Upper lobe of right lung (tissue), 1 donor: ENCODE data around the gene AHR. TPM values are rescaled to one million over a fixed set of nuclear protein-coding genes. Genes with fewer than 3 reads are reported as not detected.

Experiments used
- ATAC-seq: fragments of 200-7000 bp; cut with Tn5 transposase; one replicate; pipeline ENCODE4 v1.9.1; 2020; ENCODE audit warnings: mild to moderate bottlenecking, moderate library complexity
- DNase-seq: peaks from one replicate; pipeline ENCODE4 v3.0.0-alpha.2; 2020
- H3K27ac ChIP-seq: fragments of 200-600 bp; one replicate; pipeline ENCODE4 v1.8.0; 2022
- H3K27me3 ChIP-seq: fragments of 200-600 bp; one replicate; pipeline ENCODE4 v1.8.0; 2022; ENCODE audit warnings: mild to moderate bottlenecking
- H3K36me3 ChIP-seq: fragments of 200-600 bp; one replicate; pipeline ENCODE4 v1.8.0; 2022
- H3K4me1 ChIP-seq: fragments of 200-600 bp; one replicate; pipeline ENCODE4 v1.8.0; 2022
- H3K4me3 ChIP-seq: fragments of 200-600 bp; one replicate; pipeline ENCODE4 v1.8.0; 2022; ENCODE audit warnings: mild to moderate bottlenecking
- H3K9me3 ChIP-seq: fragments of 200-600 bp; one replicate; pipeline ENCODE4 v1.8.0; 2022
- intact Hi-C: fragments of 100-400 bp; cut with DNase I; formaldehyde crosslinking; loops from one replicate; pipeline ENCODE4 v1.11.0; 2022
- total RNA-seq: library from RNA; stranded (reverse); fragmentation: NEBNext Ultra II Directional; extraction: Animal tissue kit (Norgen Biotek cat#: 25700); gene quantifications from one replicate; pipeline ENCODE4 v1.2.1, GENCODE V29; 2021
- TF ChIP-seq, protein P1 (sequence below): fragments of 200-600 bp; IDR thresholded peaks from one replicate; pipeline ENCODE4 v1.8.0; 2022; ENCODE audit warnings: antibody characterized with exemption
- donor health status: DM: no; HTN: yes; CAD: no; lungs with severe emphysema.

Gene AHR
- total RNA-seq, 1 donor from 2014 or later: 118 TPM

DNA sequence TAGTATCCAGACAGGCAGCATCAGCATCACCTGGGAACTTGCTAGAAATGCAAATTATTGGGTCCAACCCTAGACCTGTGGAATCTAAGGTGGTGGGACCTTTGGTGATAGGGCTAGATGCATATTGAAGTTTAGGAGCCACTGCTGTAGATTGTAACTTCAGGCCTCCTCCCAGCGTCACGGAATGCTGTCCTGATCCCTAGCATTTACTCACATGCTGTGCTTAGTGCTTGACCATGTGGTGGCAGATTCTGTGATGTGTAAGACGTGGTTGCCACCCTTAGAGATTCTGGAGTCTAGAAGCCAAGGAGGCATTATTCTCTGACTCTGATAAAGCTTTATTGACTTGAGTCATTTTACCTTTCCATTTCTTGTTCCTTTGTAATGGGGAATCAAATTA lies 13.5 kb downstream of the AHR start:
- no peaks in the 10 kb centered on the region for H3K27me3 ChIP-seq
- no peaks in the 10 kb centered on the region for H3K9me3 ChIP-seq
- no peak overlapping the region for H3K4me3 ChIP-seq
- TF ChIP-seq, protein P1, sequence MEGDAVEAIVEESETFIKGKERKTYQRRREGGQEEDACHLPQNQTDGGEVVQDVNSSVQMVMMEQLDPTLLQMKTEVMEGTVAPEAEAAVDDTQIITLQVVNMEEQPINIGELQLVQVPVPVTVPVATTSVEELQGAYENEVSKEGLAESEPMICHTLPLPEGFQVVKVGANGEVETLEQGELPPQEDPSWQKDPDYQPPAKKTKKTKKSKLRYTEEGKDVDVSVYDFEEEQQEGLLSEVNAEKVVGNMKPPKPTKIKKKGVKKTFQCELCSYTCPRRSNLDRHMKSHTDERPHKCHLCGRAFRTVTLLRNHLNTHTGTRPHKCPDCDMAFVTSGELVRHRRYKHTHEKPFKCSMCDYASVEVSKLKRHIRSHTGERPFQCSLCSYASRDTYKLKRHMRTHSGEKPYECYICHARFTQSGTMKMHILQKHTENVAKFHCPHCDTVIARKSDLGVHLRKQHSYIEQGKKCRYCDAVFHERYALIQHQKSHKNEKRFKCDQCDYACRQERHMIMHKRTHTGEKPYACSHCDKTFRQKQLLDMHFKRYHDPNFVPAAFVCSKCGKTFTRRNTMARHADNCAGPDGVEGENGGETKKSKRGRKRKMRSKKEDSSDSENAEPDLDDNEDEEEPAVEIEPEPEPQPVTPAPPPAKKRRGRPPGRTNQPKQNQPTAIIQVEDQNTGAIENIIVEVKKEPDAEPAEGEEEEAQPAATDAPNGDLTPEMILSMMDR: no peak
- DNase-seq: no peak
- peaks cover 36% of the 10 kb centered on the region for H3K4me1 ChIP-seq
- no peak for ATAC-seq
- no peak overlapping the region for H3K27ac ChIP-seq
- peaks cover 29% of the 10 kb centered on the region for H3K36me3 ChIP-seq
- intact Hi-C loops: no loop called here

DNA sequence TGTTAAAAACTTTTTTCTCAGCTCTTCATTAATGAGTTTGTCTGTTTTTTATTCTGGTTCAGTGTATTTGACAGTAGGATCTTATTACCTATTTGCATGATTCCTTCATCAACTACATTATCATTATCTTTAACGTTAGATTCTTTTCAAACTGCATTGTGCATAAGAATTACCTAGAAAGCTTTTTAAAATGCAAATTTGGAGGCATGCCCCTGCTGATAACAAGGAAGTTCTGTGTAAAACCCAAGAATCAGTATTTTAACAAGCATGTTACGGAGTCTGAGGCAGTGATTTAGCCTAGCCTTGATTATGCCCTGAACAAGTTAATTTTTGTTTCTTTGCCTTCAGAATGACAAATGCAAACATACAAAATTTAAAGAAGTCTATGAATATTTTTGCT lies 14.2 kb downstream of the AHR start:
- intact Hi-C loops: no loop called here
- TF ChIP-seq, protein P1: no peak
- Histone ChIP-seq H3K36me3 (peaks cover 29% of the 10 kb centered on the region), H3K9me3 (no peaks in the 10 kb centered on the region), H3K4me3 (no peak overlapping the region), H3K4me1 (peaks cover 29% of the 10 kb centered on the region), H3K27ac (no peak overlapping the region), H3K27me3 (no peaks in the 10 kb centered on the region)
- no peak for ATAC-seq
- no peak for DNase-seq

DNA sequence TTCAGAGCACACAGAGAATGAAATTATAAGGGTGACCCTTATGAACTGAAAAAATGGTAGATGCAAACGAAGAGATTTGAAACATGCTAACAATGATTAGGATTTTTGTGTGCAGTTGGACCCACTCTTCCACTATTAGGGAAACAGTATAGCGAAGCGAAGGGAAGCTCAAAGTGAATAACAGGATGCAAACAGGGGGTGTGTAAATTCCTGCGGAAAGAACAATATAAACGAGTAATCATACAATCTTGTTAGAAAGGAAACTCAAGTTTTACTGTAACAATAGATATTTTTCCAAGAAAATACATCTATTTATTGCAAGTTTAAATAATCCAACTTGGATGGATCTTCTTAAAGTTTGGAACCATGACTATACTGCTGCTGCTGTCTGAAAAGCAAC lies 14.7 kb downstream of the AHR start:
- intact Hi-C loops: no loop called here
- TF ChIP-seq, protein P1: no peak
- DNase-seq (no peak), ATAC-seq (no peak)
- Histone ChIP-seq H3K27me3 (no peaks in the 10 kb centered on the region), H3K36me3 (peaks cover 29% of the 10 kb centered on the region), H3K4me3 (no peak overlapping the region), H3K27ac (no peak overlapping the region), H3K4me1 (peaks cover 23% of the 10 kb centered on the region), H3K9me3 (no peaks in the 10 kb centered on the region)

DNA sequence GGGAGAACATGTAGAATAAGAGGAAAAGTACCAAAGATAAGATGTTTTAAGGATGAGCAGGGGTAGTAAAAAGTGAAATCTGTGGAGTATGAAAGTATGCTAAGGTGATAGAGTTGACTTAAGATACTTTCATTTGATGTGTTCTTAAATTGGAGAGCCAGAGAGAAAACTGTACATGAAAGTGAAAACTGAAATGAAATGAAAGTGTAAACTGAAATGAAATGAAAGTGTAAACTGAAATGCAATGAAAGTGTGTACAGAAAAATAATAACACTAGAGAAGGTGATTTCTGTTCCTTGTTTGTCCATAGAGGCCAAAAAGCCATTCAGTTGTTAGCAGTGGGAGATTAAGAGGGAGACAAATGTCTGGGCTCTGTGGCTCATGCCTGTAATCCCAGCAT lies 17.5 kb downstream of the AHR start:
- Histone ChIP-seq H3K36me3 (peaks cover 16% of the 10 kb centered on the region), H3K4me3 (no peak overlapping the region), H3K27me3 (no peaks in the 10 kb centered on the region), H3K27ac (no peak overlapping the region), H3K4me1 (peaks cover 39% of the 10 kb centered on the region), H3K9me3 (no peaks in the 10 kb centered on the region)
- ATAC-seq: no peak
- TF ChIP-seq, protein P1: no peak
- no peak for DNase-seq
- intact Hi-C loops: no loop called here

DNA sequence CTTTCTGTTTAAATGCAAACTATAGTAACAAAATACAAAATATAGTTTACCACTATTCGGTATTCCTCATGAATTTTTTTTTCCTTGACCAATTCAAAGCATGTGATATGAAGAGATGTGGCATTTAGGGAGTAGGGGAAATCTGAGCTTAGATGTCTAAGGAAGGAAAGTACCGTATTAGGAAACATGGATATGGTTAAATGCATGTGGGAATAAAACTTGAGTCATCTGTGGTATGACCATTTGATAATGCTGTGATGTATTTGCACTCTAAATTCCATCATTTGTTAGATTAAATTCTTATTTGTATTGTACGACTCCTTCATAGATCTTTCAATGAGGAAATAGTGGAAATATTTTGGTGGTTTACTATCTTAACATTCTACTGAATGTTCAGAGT lies 19.7 kb downstream of the AHR start:
- no peaks in the 10 kb centered on the region for H3K27me3 ChIP-seq
- peaks cover 12% of the 10 kb centered on the region for H3K36me3 ChIP-seq
- H3K27ac ChIP-seq: no peak overlapping the region
- H3K4me1 ChIP-seq: peaks cover 42% of the 10 kb centered on the region
- ATAC-seq (no peak), DNase-seq (no peak)
- no peak overlapping the region for H3K4me3 ChIP-seq
- TF ChIP-seq, protein P1: no peak
- intact Hi-C loops: no loop called here
- no peaks in the 10 kb centered on the region for H3K9me3 ChIP-seq
